A549 (cell line): ENCODE data around the gene TMEM101.

Experiments used
- CHD4 ChIP-seq: fragments of 200-600 bp; sonication (generic); IDR thresholded peaks from 2 replicates; pipeline ENCODE4 v1.6.1; 2016; ENCODE audit warnings: antibody characterized with exemption, mild to moderate bottlenecking, borderline replicate concordance
- CTCF ChIP-seq: fragments of >200 bp; sonication (Bioruptor Twin); formaldehyde crosslinking; IDR thresholded peaks from 3 replicates; pipeline ENCODE4 v1.5.1; 2016
- EP300 ChIP-seq, 2 experiments: fragments of >200 bp; sonication (Bioruptor Twin); formaldehyde crosslinking; IDR thresholded peaks; 2 replicates in 1 of 2; 3 replicates in 1 of 2; pipeline ENCODE4 v1.6.1; 2016 to 2017
- ESRRA ChIP-seq: fragments of 150-350 bp; IDR thresholded peaks from 2 replicates; pipeline ENCODE4 v1.6.1; 2014; ENCODE audit warnings: mild to moderate bottlenecking, low read length, borderline replicate concordance
- HDAC2 ChIP-seq: fragments of 200-600 bp; sonication (generic); IDR thresholded peaks from 2 replicates; pipeline ENCODE4 v1.6.1; 2016
- MAX ChIP-seq: IDR thresholded peaks from 2 replicates; pipeline ENCODE4 v1.6.1; 2012
- POLR2A ChIP-seq: IDR thresholded peaks from 2 replicates; pipeline ENCODE4 v1.6.1; 2012; ENCODE audit warnings: mild to moderate bottlenecking, low read length
- RCOR1 ChIP-seq: fragments of 150-350 bp; IDR thresholded peaks from 2 replicates; pipeline ENCODE4 v1.6.1; 2014; ENCODE audit warnings: antibody characterized with exemption, low read length, low read depth
- REST ChIP-seq: fragments of 200-600 bp; sonication (generic); IDR thresholded peaks from 2 replicates; pipeline ENCODE4 v1.6.1; 2016; ENCODE audit warnings: antibody characterized with exemption, mild to moderate bottlenecking, moderate library complexity
- SMC3 ChIP-seq: fragments of >200 bp; sonication (Bioruptor Twin); formaldehyde crosslinking; IDR thresholded peaks from 3 replicates; pipeline ENCODE4 v1.6.1; 2018; ENCODE audit warnings: inconsistent platforms
- TF ChIP-seq, protein P1 (sequence below): fragments of 250-450 bp; sonication (Bioruptor Pico); IDR thresholded peaks from 2 replicates; pipeline ENCODE4 v1.5.0; 2020; ENCODE audit warnings: low read depth, mild to moderate bottlenecking, moderate library complexity

DNA sequence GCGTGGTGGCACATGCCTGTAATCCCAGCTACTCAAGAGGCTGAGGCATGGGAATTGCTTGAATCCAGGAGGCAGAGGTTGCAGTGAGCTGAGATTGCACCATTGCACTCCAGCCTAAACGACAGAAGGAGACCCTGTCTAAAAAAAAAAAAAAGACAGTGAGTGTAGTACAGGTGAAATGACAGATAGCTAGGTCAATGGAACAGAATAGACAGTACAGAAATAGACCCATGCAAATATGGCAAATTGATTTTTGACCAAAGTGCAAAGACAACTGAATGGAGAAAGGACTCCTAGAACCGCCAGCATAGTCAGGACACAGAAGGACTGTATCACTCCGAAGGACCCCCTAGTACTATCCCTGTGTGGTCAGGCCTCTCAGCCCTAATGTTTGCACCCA is 44.4 kb downstream of the TMEM101 start:
- TF ChIP-seq CTCF = no peak
- no peak for TF ChIP-seq MAX
- no peak for TF ChIP-seq REST
- no peak for TF ChIP-seq HDAC2
- no peak for TF ChIP-seq CHD4
- TF ChIP-seq RCOR1 = no peak
- TF ChIP-seq EP300 (IDR thresholded peaks at IDR 0.05) = no peak
- TF ChIP-seq POLR2A = no peak
- TF ChIP-seq, protein P1, sequence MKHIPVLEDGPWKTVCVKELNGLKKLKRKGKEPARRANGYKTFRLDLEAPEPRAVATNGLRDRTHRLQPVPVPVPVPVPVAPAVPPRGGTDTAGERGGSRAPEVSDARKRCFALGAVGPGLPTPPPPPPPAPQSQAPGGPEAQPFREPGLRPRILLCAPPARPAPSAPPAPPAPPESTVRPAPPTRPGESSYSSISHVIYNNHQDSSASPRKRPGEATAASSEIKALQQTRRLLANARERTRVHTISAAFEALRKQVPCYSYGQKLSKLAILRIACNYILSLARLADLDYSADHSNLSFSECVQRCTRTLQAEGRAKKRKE (CRISPR knock-in tag) = no peak
- TF ChIP-seq SMC3 = no peak
- no peak for TF ChIP-seq ESRRA
